ENCODE data around the gene ASGR2.

- TF ChIP-seq POLR2AphosphoS5 (IDR thresholded peaks at IDR 0.05; ENCODE audit: low read depth, low read length) (no peak), TAF1 (IDR thresholded peaks at IDR 0.05; ENCODE audit: borderline replicate concordance, insufficient read depth, low read length) (no peak), SIN3A (IDR thresholded peaks at IDR 0.05; ENCODE audit: borderline replicate concordance, insufficient read depth, low read length) (no peak), FOXP2 (optimal IDR thresholded peaks at IDR 0.05; ENCODE audit: borderline replicate concordance, extremely low read depth, extremely low read length, insufficient read depth) (no peak)
- TF ChIP-seq, protein P1, sequence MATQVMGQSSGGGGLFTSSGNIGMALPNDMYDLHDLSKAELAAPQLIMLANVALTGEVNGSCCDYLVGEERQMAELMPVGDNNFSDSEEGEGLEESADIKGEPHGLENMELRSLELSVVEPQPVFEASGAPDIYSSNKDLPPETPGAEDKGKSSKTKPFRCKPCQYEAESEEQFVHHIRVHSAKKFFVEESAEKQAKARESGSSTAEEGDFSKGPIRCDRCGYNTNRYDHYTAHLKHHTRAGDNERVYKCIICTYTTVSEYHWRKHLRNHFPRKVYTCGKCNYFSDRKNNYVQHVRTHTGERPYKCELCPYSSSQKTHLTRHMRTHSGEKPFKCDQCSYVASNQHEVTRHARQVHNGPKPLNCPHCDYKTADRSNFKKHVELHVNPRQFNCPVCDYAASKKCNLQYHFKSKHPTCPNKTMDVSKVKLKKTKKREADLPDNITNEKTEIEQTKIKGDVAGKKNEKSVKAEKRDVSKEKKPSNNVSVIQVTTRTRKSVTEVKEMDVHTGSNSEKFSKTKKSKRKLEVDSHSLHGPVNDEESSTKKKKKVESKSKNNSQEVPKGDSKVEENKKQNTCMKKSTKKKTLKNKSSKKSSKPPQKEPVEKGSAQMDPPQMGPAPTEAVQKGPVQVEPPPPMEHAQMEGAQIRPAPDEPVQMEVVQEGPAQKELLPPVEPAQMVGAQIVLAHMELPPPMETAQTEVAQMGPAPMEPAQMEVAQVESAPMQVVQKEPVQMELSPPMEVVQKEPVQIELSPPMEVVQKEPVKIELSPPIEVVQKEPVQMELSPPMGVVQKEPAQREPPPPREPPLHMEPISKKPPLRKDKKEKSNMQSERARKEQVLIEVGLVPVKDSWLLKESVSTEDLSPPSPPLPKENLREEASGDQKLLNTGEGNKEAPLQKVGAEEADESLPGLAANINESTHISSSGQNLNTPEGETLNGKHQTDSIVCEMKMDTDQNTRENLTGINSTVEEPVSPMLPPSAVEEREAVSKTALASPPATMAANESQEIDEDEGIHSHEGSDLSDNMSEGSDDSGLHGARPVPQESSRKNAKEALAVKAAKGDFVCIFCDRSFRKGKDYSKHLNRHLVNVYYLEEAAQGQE (IDR thresholded peaks at IDR 0.05; ENCODE audit: insufficient read depth in 1 of 2, low read depth in 2 of 2, low read length in 2 of 2), result no peak
Measured at GRCh38 chr17:7139400-7139799, 24.8 kb upstream of the ASGR2 start.

Measured in PFSK-1 (cell line).